Fibroblast of skin of scalp (primary cell): ENCODE data around the gene IPO13.
A peak's percentile ranks its signal among the peaks of the same experiment; 100 is the strongest.

Experiments
- DNase-seq: peaks from one replicate; pipeline ENCODE4 v3.0.0-alpha.2; 2013

The IPO13 gene

GRCh38 chr1:43991476-43992231 is 44.9 kb downstream of the IPO13 start, which contains the start of gene CCDC24:
Gene CCDC24 (plus strand): TSS chr1:43991599. CDS start chr1:43991879, 280 bp downstream.
- DNase-seq: peak; percentile 84

- DNase-seq: no peak
Measured at GRCh38 chr1:43992232-43992995, 45.7 kb downstream of the IPO13 start.

GRCh38 chr1:43993206-43993914 is 46.6 kb downstream of the IPO13 start:
- no peak for DNase-seq

- no peak for DNase-seq
Measured at GRCh38 chr1:43994071-43994470, 47.3 kb downstream of the IPO13 start.

GRCh38 chr1:43994794-43995790 is 48.3 kb downstream of the IPO13 start:
- DNase-seq: peak; percentile 48

- DNase-seq: no peak
Measured at GRCh38 chr1:43995984-43996732, 49.4 kb downstream of the IPO13 start.

GRCh38 chr1:43996733-43997115 is 50.0 kb downstream of the IPO13 start:
- no peak for DNase-seq

GRCh38 chr1:43997295-43997999 is 50.7 kb downstream of the IPO13 start:
- DNase-seq: no peak

GRCh38 chr1:43998000-43998378 is 51.2 kb downstream of the IPO13 start:
- DNase-seq: no peak

- no peak for DNase-seq
Measured at GRCh38 chr1:43999455-43999854, 52.7 kb downstream of the IPO13 start.

- no peak for DNase-seq
Measured at GRCh38 chr1:44000122-44000665, 53.4 kb downstream of the IPO13 start.

- no peak for DNase-seq
Measured at GRCh38 chr1:44002165-44002564, 55.4 kb downstream of the IPO13 start.

- no peak for DNase-seq
Measured at GRCh38 chr1:44002606-44003157, 55.9 kb downstream of the IPO13 start.

GRCh38 chr1:44008259-44008658 is 61.5 kb downstream of the IPO13 start:
- DNase-seq: no peak

- DNase-seq: no peak
Measured at GRCh38 chr1:44010935-44011471, 64.3 kb downstream of the IPO13 start.

GRCh38 chr1:44012404-44012803 is 65.7 kb downstream of the IPO13 start:
- no peak for DNase-seq

- DNase-seq: no peak
Measured at GRCh38 chr1:44012941-44013609, 66.3 kb downstream of the IPO13 start.

- no peak for DNase-seq
Measured at GRCh38 chr1:44013949-44014348, 67.2 kb downstream of the IPO13 start.
